ENCODE measurements around the gene HES7. TPM values are rescaled to one million over a fixed set of nuclear protein-coding genes. Genes with fewer than 3 reads are reported as not detected.

The HES7 gene
- total and polyA plus RNA-seq, 9 of the 15 experiments (the other 6 are each of a cell fraction or from before 2014, with no cell fraction given) = 0.03 to 1.7 (median 0.14) TPM; not detected in 1

DNA sequence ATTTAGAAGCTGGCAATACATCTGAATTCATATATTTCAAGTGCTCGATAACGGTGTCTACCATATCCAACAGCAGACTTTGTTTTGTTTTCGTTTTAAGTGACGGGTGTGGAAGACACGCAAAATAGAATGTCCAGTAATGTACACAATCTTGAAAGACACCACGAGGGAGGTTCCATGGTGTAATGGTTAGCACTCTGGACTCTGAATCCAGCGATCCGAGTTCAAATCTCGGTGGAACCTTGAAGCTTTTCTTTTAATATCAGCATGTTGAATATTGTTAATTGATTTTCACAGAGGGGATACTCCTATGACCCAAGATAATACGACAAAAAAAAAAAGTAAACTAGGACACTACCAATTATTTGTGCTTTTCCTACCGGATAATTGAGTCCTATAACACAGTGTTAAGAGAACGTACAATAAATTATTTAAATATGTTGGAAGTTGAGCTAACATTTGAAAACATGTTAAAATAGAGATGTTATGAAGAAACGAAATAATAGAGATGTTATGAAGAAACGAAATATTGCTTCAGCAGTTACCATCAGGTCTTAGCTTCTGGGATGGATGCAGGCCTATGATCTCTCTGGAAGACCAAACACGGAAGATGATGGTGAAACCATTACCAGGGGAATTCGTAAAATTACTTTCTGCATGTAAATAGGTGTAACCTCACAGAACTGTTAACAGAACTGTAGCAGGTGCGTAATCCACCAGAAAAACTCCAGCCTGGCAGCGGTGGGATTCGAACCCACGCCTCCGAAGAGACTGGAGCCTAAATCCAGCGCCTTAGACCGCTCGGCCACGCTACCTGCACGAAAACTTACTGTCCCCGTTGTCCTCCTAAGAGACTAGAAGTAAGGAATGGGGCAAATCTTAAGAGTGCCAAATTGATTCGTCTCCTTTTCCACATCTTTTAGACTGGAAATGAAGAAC lies 4.1 kb downstream of the HES7 start (continued):
- TF ChIP-seq ETV6 (IDR thresholded peaks at IDR 0.05; ENCODE audit: borderline replicate concordance in 1 of 2, low read depth in 2 of 2, low read length in 1 of 2) (no peak), ETV6 (CRISPR knock-in tag; IDR thresholded peaks at IDR 0.05; ENCODE audit: borderline replicate concordance) (no peak), CTBP1 (IDR thresholded peaks at IDR 0.05; ENCODE audit: borderline replicate concordance) (peak; percentile 54; the same call in 1 of the 2 replicates), BRD9 (IDR thresholded peaks at IDR 0.05; ENCODE audit: low read depth, partially characterized antibody) (peak; percentile 94), CBX3 (IDR thresholded peaks at IDR 0.05; ENCODE audit: borderline replicate concordance in 1 of 2, low read length in 2 of 2) (no peak), MAFK (IDR thresholded peaks at IDR 0.05; ENCODE audit: low read length) (peak; percentile 16; the same call in 1 of the 2 replicates), ZHX1 (conservative IDR thresholded peaks at IDR 0.05; ENCODE audit: low read length) (peak; percentile 63; the same call in 1 of the 2 replicates), NFXL1 (CRISPR knock-in tag; IDR thresholded peaks at IDR 0.05) (no peak), PHF20 (IDR thresholded peaks at IDR 0.05; ENCODE audit: partially characterized antibody) (peak; percentile 26), VEZF1 (CRISPR knock-in tag; IDR thresholded peaks at IDR 0.05) (peak; percentile 83), SNAPC5 (CRISPR knock-in tag; IDR thresholded peaks at IDR 0.05) (no peak), ATF1 (CRISPR knock-in tag; IDR thresholded peaks at IDR 0.05) (no peak), ATF1 (tag; IDR thresholded peaks at IDR 0.05) (0 out of 2 replicates have a peak, but pooled peaks have one; percentile 17)
- TF ChIP-seq, protein P1, sequence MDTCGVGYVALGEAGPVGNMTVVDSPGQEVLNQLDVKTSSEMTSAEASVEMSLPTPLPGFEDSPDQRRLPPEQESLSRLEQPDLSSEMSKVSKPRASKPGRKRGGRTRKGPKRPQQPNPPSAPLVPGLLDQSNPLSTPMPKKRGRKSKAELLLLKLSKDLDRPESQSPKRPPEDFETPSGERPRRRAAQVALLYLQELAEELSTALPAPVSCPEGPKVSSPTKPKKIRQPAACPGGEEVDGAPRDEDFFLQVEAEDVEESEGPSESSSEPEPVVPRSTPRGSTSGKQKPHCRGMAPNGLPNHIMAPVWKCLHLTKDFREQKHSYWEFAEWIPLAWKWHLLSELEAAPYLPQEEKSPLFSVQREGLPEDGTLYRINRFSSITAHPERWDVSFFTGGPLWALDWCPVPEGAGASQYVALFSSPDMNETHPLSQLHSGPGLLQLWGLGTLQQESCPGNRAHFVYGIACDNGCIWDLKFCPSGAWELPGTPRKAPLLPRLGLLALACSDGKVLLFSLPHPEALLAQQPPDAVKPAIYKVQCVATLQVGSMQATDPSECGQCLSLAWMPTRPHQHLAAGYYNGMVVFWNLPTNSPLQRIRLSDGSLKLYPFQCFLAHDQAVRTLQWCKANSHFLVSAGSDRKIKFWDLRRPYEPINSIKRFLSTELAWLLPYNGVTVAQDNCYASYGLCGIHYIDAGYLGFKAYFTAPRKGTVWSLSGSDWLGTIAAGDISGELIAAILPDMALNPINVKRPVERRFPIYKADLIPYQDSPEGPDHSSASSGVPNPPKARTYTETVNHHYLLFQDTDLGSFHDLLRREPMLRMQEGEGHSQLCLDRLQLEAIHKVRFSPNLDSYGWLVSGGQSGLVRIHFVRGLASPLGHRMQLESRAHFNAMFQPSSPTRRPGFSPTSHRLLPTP (IDR thresholded peaks at IDR 0.05; ENCODE audit: borderline replicate concordance, extremely low read depth, insufficient read length) = peak; percentile 95
- TF ChIP-seq, protein P2, sequence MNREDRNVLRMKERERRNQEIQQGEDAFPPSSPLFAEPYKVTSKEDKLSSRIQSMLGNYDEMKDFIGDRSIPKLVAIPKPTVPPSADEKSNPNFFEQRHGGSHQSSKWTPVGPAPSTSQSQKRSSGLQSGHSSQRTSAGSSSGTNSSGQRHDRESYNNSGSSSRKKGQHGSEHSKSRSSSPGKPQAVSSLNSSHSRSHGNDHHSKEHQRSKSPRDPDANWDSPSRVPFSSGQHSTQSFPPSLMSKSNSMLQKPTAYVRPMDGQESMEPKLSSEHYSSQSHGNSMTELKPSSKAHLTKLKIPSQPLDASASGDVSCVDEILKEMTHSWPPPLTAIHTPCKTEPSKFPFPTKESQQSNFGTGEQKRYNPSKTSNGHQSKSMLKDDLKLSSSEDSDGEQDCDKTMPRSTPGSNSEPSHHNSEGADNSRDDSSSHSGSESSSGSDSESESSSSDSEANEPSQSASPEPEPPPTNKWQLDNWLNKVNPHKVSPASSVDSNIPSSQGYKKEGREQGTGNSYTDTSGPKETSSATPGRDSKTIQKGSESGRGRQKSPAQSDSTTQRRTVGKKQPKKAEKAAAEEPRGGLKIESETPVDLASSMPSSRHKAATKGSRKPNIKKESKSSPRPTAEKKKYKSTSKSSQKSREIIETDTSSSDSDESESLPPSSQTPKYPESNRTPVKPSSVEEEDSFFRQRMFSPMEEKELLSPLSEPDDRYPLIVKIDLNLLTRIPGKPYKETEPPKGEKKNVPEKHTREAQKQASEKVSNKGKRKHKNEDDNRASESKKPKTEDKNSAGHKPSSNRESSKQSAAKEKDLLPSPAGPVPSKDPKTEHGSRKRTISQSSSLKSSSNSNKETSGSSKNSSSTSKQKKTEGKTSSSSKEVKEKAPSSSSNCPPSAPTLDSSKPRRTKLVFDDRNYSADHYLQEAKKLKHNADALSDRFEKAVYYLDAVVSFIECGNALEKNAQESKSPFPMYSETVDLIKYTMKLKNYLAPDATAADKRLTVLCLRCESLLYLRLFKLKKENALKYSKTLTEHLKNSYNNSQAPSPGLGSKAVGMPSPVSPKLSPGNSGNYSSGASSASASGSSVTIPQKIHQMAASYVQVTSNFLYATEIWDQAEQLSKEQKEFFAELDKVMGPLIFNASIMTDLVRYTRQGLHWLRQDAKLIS (CRISPR knock-in tag; IDR thresholded peaks at IDR 0.05) = peak; percentile 72; the same call in 1 of the 2 replicates

All from K562 (cell line).